ENCODE results near the gene ZFP1. TPM values are rescaled to one million over a fixed set of nuclear protein-coding genes. Genes with fewer than 3 reads are reported as not detected.

ZFP1 gene
- total RNA-seq, 1 experiment from 2014 or later = 22.6 TPM

GRCh38 chr16:75116081-75116910 lies 32.0 kb upstream of the ZFP1 start, which contains the start of gene LDHD:
TSS of gene LDHD (minus strand) at chr16:75116780. CDS start at chr16:75116720, 60 bp downstream.
- intact Hi-C loops (cut with micrococcal nuclease; ENCODE audit: unreplicated experiment) = loop anchor here (10.0 kb wide), 1 partner anchor 251 kb away; no protein-coding TSS in a partner anchor
- BruUV-seq (replicated peaks) = no TSS peak
- no peak for DNase-seq (ENCODE audit: low spot score)
- Histone ChIP-seq H3K27ac (ENCODE audit: low read depth, low read length, poor library complexity, severe bottlenecking) (no peak within 1 kb of the TSS), H3K9me3 (ENCODE audit: low read depth, low read length, poor library complexity, severe bottlenecking) (no peaks in the 10 kb centered on the region), H3K4me1 (ENCODE audit: insufficient read depth, low read length, poor library complexity, severe bottlenecking) (peaks cover 5% of the 10 kb centered on the region), H3K36me3 (ENCODE audit: insufficient read depth, low read length, poor library complexity, severe bottlenecking) (no peaks in the 10 kb centered on the region), H3K27me3 (replicated peaks; ENCODE audit: insufficient read depth, low read depth, low read length, poor library complexity) (no peaks in the 10 kb centered on the region), H3K4me3 (ENCODE audit: low read depth, low read length, poor library complexity, severe bottlenecking) (peak within 1 kb of the TSS; percentile 20)
- POLR2A ChIA-PET (ENCODE audit: low non-redundant PET) = no interaction called here
- TF ChIP-seq CTCF (conservative IDR thresholded peaks at IDR 0.05; ENCODE audit: low read depth, low read length) = no peak
- no peak for TF ChIP-seq EZH2 (IDR thresholded peaks at IDR 0.05; ENCODE audit: borderline replicate concordance, low read depth, low read length, poor library complexity, severe bottlenecking)
- CTCF ChIA-PET = no interaction called here

GRCh38 chr16:75116911-75117245 lies 31.4 kb upstream of the ZFP1 start:
- H3K4me1 ChIP-seq (ENCODE audit: insufficient read depth, low read length, poor library complexity, severe bottlenecking) = peaks cover 5% of the 10 kb centered on the region
- peaks cover 6% of the 10 kb centered on the region for H3K9me3 ChIP-seq (ENCODE audit: low read depth, low read length, poor library complexity, severe bottlenecking)
- BruUV-seq (replicated peaks) = no TSS peak
- no peak for DNase-seq (ENCODE audit: low spot score)
- H3K27me3 ChIP-seq (replicated peaks; ENCODE audit: insufficient read depth, low read depth, low read length, poor library complexity) = no peaks in the 10 kb centered on the region
- intact Hi-C loops (cut with micrococcal nuclease; ENCODE audit: unreplicated experiment) = loop anchor here (10.0 kb wide), 1 partner anchor 252 kb away; no protein-coding TSS in a partner anchor
- H3K36me3 ChIP-seq (ENCODE audit: insufficient read depth, low read length, poor library complexity, severe bottlenecking) = no peaks in the 10 kb centered on the region
- H3K4me3 ChIP-seq (ENCODE audit: low read depth, low read length, poor library complexity, severe bottlenecking) = no peak overlapping the region
- ChIA-PET POLR2A (ENCODE audit: low non-redundant PET) (no interaction called here), CTCF (no interaction called here)
- H3K27ac ChIP-seq (ENCODE audit: low read depth, low read length, poor library complexity, severe bottlenecking) = no peak overlapping the region
- TF ChIP-seq CTCF (conservative IDR thresholded peaks at IDR 0.05; ENCODE audit: low read depth, low read length) = no peak
- no peak for TF ChIP-seq EZH2 (IDR thresholded peaks at IDR 0.05; ENCODE audit: borderline replicate concordance, low read depth, low read length, poor library complexity, severe bottlenecking)

GRCh38 chr16:75118943-75119539 lies 29.3 kb upstream of the ZFP1 start:
- H3K27ac ChIP-seq (ENCODE audit: low read depth, low read length, poor library complexity, severe bottlenecking) = no peak overlapping the region
- H3K36me3 ChIP-seq (ENCODE audit: insufficient read depth, low read length, poor library complexity, severe bottlenecking) = no peaks in the 10 kb centered on the region
- H3K27me3 ChIP-seq (replicated peaks; ENCODE audit: insufficient read depth, low read depth, low read length, poor library complexity) = no peaks in the 10 kb centered on the region
- ChIA-PET CTCF (no interaction called here), POLR2A (ENCODE audit: low non-redundant PET) (interaction anchor here (0.7 kb wide), 2 partner anchors 10 to 29 kb away, joined by 3 read pairs; partner anchors contain the start of gene ZFP1)
- H3K4me1 ChIP-seq (ENCODE audit: insufficient read depth, low read length, poor library complexity, severe bottlenecking) = peaks cover 5% of the 10 kb centered on the region
- H3K9me3 ChIP-seq (ENCODE audit: low read depth, low read length, poor library complexity, severe bottlenecking) = peaks cover 10% of the 10 kb centered on the region
- H3K4me3 ChIP-seq (ENCODE audit: low read depth, low read length, poor library complexity, severe bottlenecking) = no peak overlapping the region
- DNase-seq (ENCODE audit: low spot score) = no peak
- TF ChIP-seq CTCF (conservative IDR thresholded peaks at IDR 0.05; ENCODE audit: low read depth, low read length) (no peak), EZH2 (IDR thresholded peaks at IDR 0.05; ENCODE audit: borderline replicate concordance, low read depth, low read length, poor library complexity, severe bottlenecking) (no peak)
- intact Hi-C loops (cut with micrococcal nuclease; ENCODE audit: unreplicated experiment) = loop anchor here (10.0 kb wide), 1 partner anchor 254 kb away; no protein-coding TSS in a partner anchor
- BruUV-seq (replicated peaks) = no TSS peak

Measured in A673 (cell line).